Muscle of back (tissue), 11 donors: ENCODE measurements around the gene CCL2. TPM values are rescaled to one million over a fixed set of nuclear protein-coding genes. Genes with fewer than 3 reads are reported as not detected.

ENCODE experiments used
- DNase-seq, 3 donors: peaks; one replicate each; pipeline versions ENCODE4 v3.0.0 to v3.0.0-alpha.2; 2013
- polyA plus RNA-seq, 10 donors: library from polyadenylated mRNA; unstranded; fragments of 120-200 nt; gene quantifications; one replicate each; pipeline ENCODE4 v1.2.1, GENCODE V29; 2013; ENCODE audit not compliant: insufficient read length in 10 of 10

CCL2 gene
- polyA plus RNA-seq, 10 donors = 43.5 to 93.7 (median 60.9) TPM

- peak in 2 of 3 donors; percentile 84 to 92 for DNase-seq
These were observed 19.6 kb upstream of the CCL2 start for GRCh38 chr17:34235389-34236028.

GRCh38 chr17:34236281-34236892, 18.7 kb upstream of the CCL2 start:
- peak in 1 of 3 donors; percentile 13 for DNase-seq

GRCh38 chr17:34237458-34237857, 17.6 kb upstream of the CCL2 start:
- peak in 1 of 3 donors; percentile 20 for DNase-seq

- peak in 2 of 3 donors; percentile 83 to 89 for DNase-seq
These were observed 14.0 kb upstream of the CCL2 start for GRCh38 chr17:34241062-34241461.

- peak in 1 of 3 donors; percentile 55 for DNase-seq
These were observed 12.3 kb upstream of the CCL2 start for GRCh38 chr17:34242587-34243363.

- peak in 1 of 3 donors; percentile 14 for DNase-seq
These were observed 11.4 kb upstream of the CCL2 start for GRCh38 chr17:34243364-34244320.

GRCh38 chr17:34245351-34245905, 9.7 kb upstream of the CCL2 start:
- no peak for DNase-seq

- peak in 1 of 3 donors; percentile 25 for DNase-seq
These were observed 8.6 kb upstream of the CCL2 start for GRCh38 chr17:34246446-34246845.

- no peak for DNase-seq
These were observed 8.2 kb upstream of the CCL2 start for GRCh38 chr17:34246881-34247280.

GRCh38 chr17:34248511-34249024, 6.5 kb upstream of the CCL2 start:
- DNase-seq = no peak

- DNase-seq = no peak
These were observed 6.0 kb upstream of the CCL2 start for GRCh38 chr17:34249061-34249460.

GRCh38 chr17:34249478-34249877, 5.6 kb upstream of the CCL2 start:
- DNase-seq = peak in 1 of 3 donors; percentile 16

GRCh38 chr17:34251186-34251585, 3.9 kb upstream of the CCL2 start:
- DNase-seq = peak in 1 of 3 donors; percentile 17

GRCh38 chr17:34252095-34252443, 3.0 kb upstream of the CCL2 start:
- DNase-seq = no peak

- peak; percentile 91 to 95 (median 92) for DNase-seq
These were observed 2.5 kb upstream of the CCL2 start for GRCh38 chr17:34252444-34253138.

GRCh38 chr17:34253139-34253525, 2.0 kb upstream of the CCL2 start:
- DNase-seq = no peak

- DNase-seq = peak in 2 of 3 donors; percentile 69 to 84
These were observed 939 bp upstream of the CCL2 start for GRCh38 chr17:34254146-34254545.

- DNase-seq = no peak
These were observed 272 bp downstream of the CCL2 start for GRCh38 chr17:34255381-34255732.

GRCh38 chr17:34255841-34256240, 756 bp downstream of the CCL2 start:
- DNase-seq = no peak

- no peak for DNase-seq
These were observed 2.4 kb downstream of the CCL2 start for GRCh38 chr17:34257299-34257985.
